Sigmoid colon (tissue), 7 donors: Measurements from ENCODE around the gene NBPF20. TPM values are rescaled to one million over a fixed set of nuclear protein-coding genes. Genes with fewer than 3 reads are reported as not detected.
"Not testable (repeated sequence)": the region's sequence is repeated elsewhere in the genome, so short reads cannot be mapped to it uniquely, and the experiment has no call there.

Experiments
- DNase-seq: peaks from one replicate; pipeline ENCODE4 v3.0.0-alpha.2; 2019
- H3K27ac ChIP-seq, 4 donors: fragments of 200-600 bp; sonication (generic); one replicate each; pipeline ENCODE4 v1.5.1; 2016 to 2019; ENCODE audit warnings: mild to moderate bottlenecking in 1 of 4
- H3K27me3 ChIP-seq, 3 donors: fragments of 200-600 bp; sonication (generic); one replicate each; pipeline ENCODE4 v1.5.1; 2019; ENCODE audit warnings: mild to moderate bottlenecking in 1 of 3
- H3K36me3 ChIP-seq, 4 donors: fragments of 200-600 bp; sonication (generic); one replicate each; pipeline ENCODE4 v1.5.1; 2016 to 2019
- H3K4me1 ChIP-seq, 4 donors: fragments of 200-600 bp; sonication (generic); one replicate each; pipeline ENCODE4 v1.5.1; 2017 to 2019
- H3K4me3 ChIP-seq, 4 donors: fragments of 200-600 bp; sonication (generic); one replicate each; pipeline ENCODE4 v1.5.1; 2017 to 2019; ENCODE audit warnings: mild to moderate bottlenecking in 2 of 4, moderate library complexity in 1 of 4
- H3K9me3 ChIP-seq, 4 donors: fragments of 200-600 bp in 3 of 4; sonication (generic) in 3 of 4; one replicate each; pipeline versions ENCODE4 v1.5.1 to v1.6.1; 2013 to 2019
- whole genome bisulfite sequencing, 2 donors: extraction: QIAGEN DNeasy Blood & Tissue Kit; methylation state at CpG; one replicate each; pipeline ENCODE4 v1.1.7; 2013; 5-methylcytosine and 5-hydroxymethylcytosine counted together
- intact Hi-C: fragments of 100-400 bp; cut with DNase I; formaldehyde crosslinking; loops from one replicate; pipeline ENCODE4 v1.15.1; 2023
- polyA plus RNA-seq, 3 donors: library from polyadenylated mRNA; stranded (reverse); fragments of 200-250 nt; gene quantifications; one replicate each; pipeline ENCODE4 v1.2.3, GENCODE V29; 2013
- small RNA-seq, 3 donors: library from RNA; depleted of rRNA; stranded (forward); fragments of <200 nt; gene quantifications; one replicate each; pipeline ENCODE3, GENCODE V24; 2016
- total RNA-seq, 4 donors: library from RNA; depleted of rRNA; stranded (reverse); fragments of >200 nt; gene quantifications; one replicate each; pipeline ENCODE4 v1.1.0, GENCODE V29; 2016
- donor health status: healthy with polysubstance abuse.
- donor health status: Bipolar disorder and iron deficiency.
- donor health status: healthy.

The NBPF20 gene
- total and polyA plus RNA-seq, 7 donors: under 0.01 to 2.2 (median 0.99) TPM

GRCh38 chr1:145407266-145407665, 18.1 kb downstream of the NBPF20 start:
- DNase-seq, H3K4me3 ChIP-seq, H3K27me3 ChIP-seq, intact Hi-C loops, H3K36me3 ChIP-seq, H3K9me3 ChIP-seq, H3K27ac ChIP-seq, H3K4me1 ChIP-seq: not testable (repeated sequence)
- 97 to 98% methylated on average over 13 of the region's 14 CpGs for WGBS, 2 donors

- H3K4me1 ChIP-seq, H3K27me3 ChIP-seq, DNase-seq, intact Hi-C loops, H3K4me3 ChIP-seq, H3K9me3 ChIP-seq, H3K36me3 ChIP-seq, H3K27ac ChIP-seq: not testable (repeated sequence)
- WGBS, 2 donors: 51 to 64% methylated on average over 4 of the region's 7 CpGs
Observed at GRCh38 chr1:145404949-145405348, 20.5 kb downstream of the NBPF20 start.

GRCh38 chr1:145400701-145401100, 24.7 kb downstream of the NBPF20 start:
- H3K27me3 ChIP-seq, H3K9me3 ChIP-seq, H3K36me3 ChIP-seq, intact Hi-C loops, H3K4me1 ChIP-seq, H3K27ac ChIP-seq, DNase-seq, H3K4me3 ChIP-seq: not testable (repeated sequence)
- WGBS, 2 donors: 95 to 97% methylated on average over 6 of the region's 6 CpGs

Small RNAs within 50 kb of the gene (small RNA-seq; reads per million reads assigned to genes)
- 0 reads per million in 3 donors for gene RF00003

Other genes starting within 250 kb of the NBPF20 start
- gene PPIAL4D, start 183.4 kb downstream of the NBPF20 start, total RNA-seq: not detected
- not detected for gene PPIAL4D, start 183.4 kb downstream of the NBPF20 start, polyA plus RNA-seq
- 10 to 100 TPM; 16.3 to 51.2 (median 24.3) TPM for gene GPR89A, start 182.4 kb upstream of the NBPF20 start, total RNA-seq
- gene GPR89A, start 182.4 kb upstream of the NBPF20 start, polyA plus RNA-seq: 10 to 100 TPM in 1 of 3 donors, 1 to 10 TPM in 2; 3.6 to 11.0 (median 4.2) TPM